Lower lobe of right lung (tissue), 2 donors: ENCODE data around the gene UBXN7. TPM values are rescaled to one million over a fixed set of nuclear protein-coding genes. Genes with fewer than 3 reads are reported as not detected.
"Not testable (repeated sequence)": the region's sequence is repeated elsewhere in the genome, so short reads cannot be mapped to it uniquely, and the experiment has no call there.

ENCODE experiments used
- ATAC-seq, 2 donors: fragments of 200-7000 bp; cut with Tn5 transposase; one replicate each; pipeline ENCODE4 v1.9.1; 2020 to 2022; ENCODE audit warnings: mild to moderate bottlenecking in 2 of 2, moderate library complexity in 2 of 2
- DNase-seq: peaks from one replicate; pipeline ENCODE4 v3.0.0-alpha.2; 2020
- H3K27ac ChIP-seq: fragments of 200-600 bp; one replicate; pipeline ENCODE4 v1.8.0; 2022
- H3K27me3 ChIP-seq: fragments of 200-600 bp; one replicate; pipeline ENCODE4 v1.8.0; 2022; ENCODE audit warnings: low read depth
- H3K36me3 ChIP-seq: fragments of 200-600 bp; one replicate; pipeline ENCODE4 v1.8.0; 2022; ENCODE audit warnings: mild to moderate bottlenecking
- H3K4me1 ChIP-seq: fragments of 200-600 bp; one replicate; pipeline ENCODE4 v1.8.0; 2022
- H3K4me3 ChIP-seq: fragments of 200-600 bp; one replicate; pipeline ENCODE4 v1.8.0; 2022; ENCODE audit warnings: mild to moderate bottlenecking
- H3K9me3 ChIP-seq: fragments of 200-600 bp; one replicate; pipeline ENCODE4 v1.8.0; 2022
- intact Hi-C: fragments of 100-400 bp; cut with DNase I; formaldehyde crosslinking; loops from one replicate; pipeline ENCODE4 v1.11.0; 2022
- total RNA-seq: library from RNA; stranded (reverse); fragmentation: NEBNext Ultra II Directional; extraction: Animal tissue kit (Norgen Biotek cat#: 25700); gene quantifications from one replicate; pipeline ENCODE4 v1.2.1, GENCODE V29; 2021
- TF ChIP-seq, protein P1 (sequence below): fragments of 200-600 bp; IDR thresholded peaks from one replicate; pipeline ENCODE4 v1.8.0; 2022; ENCODE audit warnings: antibody characterized with exemption, mild to moderate bottlenecking
- donor health status: DM: no; HTN: yes; CAD: no; lungs with severe emphysema.

The UBXN7 gene
- total RNA-seq, 1 donor from 2014 or later = 56.2 TPM

DNA sequence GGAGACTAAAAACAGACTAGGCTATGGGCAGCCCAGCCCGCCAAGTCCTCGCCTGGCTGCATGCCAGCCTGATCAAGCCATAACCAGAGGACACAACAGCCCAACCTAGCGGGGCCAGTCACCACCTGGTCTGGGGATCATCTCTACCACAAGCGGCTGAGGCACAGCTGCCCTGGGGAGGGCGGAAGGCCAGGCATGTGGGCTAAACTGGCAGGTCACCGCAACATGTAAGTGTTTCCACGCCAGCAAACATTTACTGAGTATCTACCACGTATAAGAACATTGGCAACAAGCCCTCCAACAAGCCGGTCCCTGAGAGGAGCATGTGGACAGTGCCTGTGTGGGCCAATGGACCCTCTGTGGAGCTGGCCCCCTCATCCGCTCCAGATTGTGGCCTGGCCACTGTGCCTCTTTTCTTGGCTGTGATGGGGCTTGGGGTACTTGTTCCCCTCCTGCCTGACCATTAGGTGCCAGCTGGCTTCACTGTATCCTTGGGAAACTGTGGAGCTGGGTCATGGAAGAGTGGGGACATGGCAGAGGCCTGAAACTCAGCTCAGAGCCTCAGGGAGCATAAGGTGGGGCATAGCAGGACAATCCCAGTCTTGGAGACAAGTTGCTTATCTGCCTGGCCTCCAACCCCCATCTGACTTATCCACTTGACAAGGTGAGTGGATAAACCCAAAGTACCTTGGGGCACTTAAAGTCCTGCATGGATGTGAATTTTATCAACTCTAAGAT, 9.0 kb downstream of the UBXN7 start:
- intact Hi-C loops = no loop called here
- H3K36me3 ChIP-seq = peaks cover 15% of the 10 kb centered on the region
- DNase-seq = peak; percentile 53
- TF ChIP-seq, protein P1, sequence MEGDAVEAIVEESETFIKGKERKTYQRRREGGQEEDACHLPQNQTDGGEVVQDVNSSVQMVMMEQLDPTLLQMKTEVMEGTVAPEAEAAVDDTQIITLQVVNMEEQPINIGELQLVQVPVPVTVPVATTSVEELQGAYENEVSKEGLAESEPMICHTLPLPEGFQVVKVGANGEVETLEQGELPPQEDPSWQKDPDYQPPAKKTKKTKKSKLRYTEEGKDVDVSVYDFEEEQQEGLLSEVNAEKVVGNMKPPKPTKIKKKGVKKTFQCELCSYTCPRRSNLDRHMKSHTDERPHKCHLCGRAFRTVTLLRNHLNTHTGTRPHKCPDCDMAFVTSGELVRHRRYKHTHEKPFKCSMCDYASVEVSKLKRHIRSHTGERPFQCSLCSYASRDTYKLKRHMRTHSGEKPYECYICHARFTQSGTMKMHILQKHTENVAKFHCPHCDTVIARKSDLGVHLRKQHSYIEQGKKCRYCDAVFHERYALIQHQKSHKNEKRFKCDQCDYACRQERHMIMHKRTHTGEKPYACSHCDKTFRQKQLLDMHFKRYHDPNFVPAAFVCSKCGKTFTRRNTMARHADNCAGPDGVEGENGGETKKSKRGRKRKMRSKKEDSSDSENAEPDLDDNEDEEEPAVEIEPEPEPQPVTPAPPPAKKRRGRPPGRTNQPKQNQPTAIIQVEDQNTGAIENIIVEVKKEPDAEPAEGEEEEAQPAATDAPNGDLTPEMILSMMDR = no peak
- ATAC-seq = peak; percentile 35
- H3K4me1 ChIP-seq = peaks cover 19% of the 10 kb centered on the region
- no peaks in the 10 kb centered on the region for H3K27me3 ChIP-seq
- H3K9me3 ChIP-seq = no peaks in the 10 kb centered on the region
- H3K4me3 ChIP-seq = no peak overlapping the region
- no peak overlapping the region for H3K27ac ChIP-seq

DNA sequence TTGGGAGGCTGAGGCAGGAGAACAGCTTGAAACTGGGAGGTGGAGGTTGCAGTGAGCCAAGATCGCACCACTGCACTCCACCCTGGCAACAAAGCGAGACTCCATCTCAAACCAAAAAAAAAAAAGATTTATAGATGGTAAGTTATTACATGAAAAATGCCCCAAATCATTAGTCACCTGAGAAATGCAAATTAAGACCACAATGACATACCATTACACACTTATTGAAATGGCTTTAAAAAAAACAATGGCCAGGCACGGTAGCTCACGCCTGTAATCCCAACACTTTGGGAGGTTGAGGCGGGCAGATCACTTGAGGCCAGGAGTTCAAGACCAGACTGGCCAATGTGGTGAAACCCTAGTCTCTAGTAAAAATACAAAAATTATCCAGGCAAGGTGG, 10.6 kb downstream of the UBXN7 start:
- H3K4me1 ChIP-seq = peaks cover 25% of the 10 kb centered on the region
- H3K9me3 ChIP-seq, H3K4me3 ChIP-seq, H3K27me3 ChIP-seq, ATAC-seq, H3K27ac ChIP-seq, DNase-seq, H3K36me3 ChIP-seq, intact Hi-C loops: not testable (repeated sequence)

DNA sequence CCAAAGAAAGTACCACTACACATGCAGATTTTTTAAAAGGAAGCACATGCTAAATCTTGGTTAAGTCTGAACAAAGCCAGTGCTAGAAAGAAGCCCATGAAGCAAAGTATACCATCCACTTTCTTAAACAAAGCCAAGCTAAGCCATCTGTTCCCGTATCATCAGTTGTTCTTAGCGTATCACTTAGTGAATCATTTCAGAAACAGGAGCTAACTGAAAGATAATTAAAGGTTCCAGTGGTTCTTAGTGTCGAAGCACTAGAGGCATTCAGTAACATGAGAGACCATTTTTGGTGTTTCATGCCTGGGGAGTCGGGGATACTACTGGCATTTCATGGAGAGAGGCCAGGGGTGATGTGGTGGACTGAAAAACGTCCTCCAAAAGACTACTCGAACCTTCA, 12.8 kb downstream of the UBXN7 start:
- intact Hi-C loops = no loop called here
- Histone ChIP-seq H3K27me3 (no peaks in the 10 kb centered on the region), H3K4me1 (peaks cover 25% of the 10 kb centered on the region), H3K9me3 (no peaks in the 10 kb centered on the region), H3K27ac (no peak overlapping the region), H3K36me3 (no peaks in the 10 kb centered on the region), H3K4me3 (no peak overlapping the region)
- DNase-seq (no peak), ATAC-seq (no peak)
- TF ChIP-seq, protein P1 = no peak

DNA sequence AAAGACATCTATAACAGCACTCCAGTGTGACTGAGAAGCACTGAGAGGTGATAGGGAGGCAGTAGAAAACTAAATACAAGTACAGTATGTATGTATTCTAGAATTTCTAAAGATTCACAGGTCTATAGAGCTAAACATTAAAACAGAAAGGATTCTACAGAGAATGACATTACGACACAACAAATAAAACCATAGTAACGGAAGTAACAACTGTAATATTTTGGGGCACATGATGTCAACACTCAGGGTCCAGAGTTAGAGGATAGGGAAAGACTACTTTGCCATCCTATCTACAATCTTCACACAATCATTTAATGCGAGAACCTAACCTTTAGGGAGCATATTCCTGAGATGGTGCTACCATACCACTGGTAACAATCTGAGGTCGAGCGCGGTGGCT, 13.6 kb downstream of the UBXN7 start:
- intact Hi-C loops = no loop called here
- Histone ChIP-seq H3K9me3 (no peaks in the 10 kb centered on the region), H3K27me3 (no peaks in the 10 kb centered on the region), H3K36me3 (no peaks in the 10 kb centered on the region), H3K4me1 (peaks cover 22% of the 10 kb centered on the region), H3K4me3 (no peak overlapping the region), H3K27ac (no peak overlapping the region)
- ATAC-seq (no peak), DNase-seq (no peak)
- TF ChIP-seq, protein P1 = no peak

DNA sequence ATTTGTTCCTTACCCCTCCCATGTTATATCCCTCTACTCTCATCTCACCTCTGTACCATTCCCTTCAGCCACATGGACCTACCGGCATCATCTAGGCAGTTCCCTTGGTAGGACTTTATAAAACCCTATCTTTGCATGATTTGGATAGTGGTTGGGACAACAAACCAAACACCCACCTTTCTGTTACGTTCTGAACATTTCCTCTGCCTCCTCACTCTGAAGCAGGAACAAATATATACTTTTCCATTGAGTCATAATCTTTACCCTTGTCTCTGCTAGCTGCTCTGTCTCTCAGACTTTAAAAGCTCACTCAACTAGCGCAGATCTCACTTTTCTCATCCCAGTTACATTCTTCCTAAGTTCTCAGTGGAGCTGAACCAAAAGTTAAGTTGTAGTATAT, 17.8 kb downstream of the UBXN7 start:
- ATAC-seq = no peak
- Histone ChIP-seq H3K27me3 (no peaks in the 10 kb centered on the region), H3K4me3 (no peak overlapping the region), H3K9me3 (no peaks in the 10 kb centered on the region), H3K27ac (no peak overlapping the region), H3K36me3 (no peaks in the 10 kb centered on the region), H3K4me1 (peaks cover 14% of the 10 kb centered on the region)
- intact Hi-C loops = no loop called here
- no peak for DNase-seq
- TF ChIP-seq, protein P1 = no peak

DNA sequence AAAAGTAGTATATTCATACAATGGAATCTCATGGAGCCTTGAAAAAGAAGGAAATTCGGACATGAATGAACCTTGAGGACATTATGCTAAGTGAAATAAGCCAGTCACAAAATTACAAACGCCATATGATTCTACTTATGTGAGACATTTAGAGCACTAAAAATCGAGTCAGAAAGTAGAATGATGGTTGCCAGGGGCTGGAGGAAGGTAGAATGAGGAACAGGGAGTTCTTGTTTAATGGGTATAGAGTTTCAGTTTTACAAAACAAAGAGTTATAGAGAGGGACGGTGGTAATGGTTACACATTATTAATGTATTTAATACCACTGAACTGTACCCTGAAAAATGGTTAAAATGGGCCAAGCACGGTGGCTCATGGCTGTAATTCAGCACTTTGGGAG, 19.5 kb downstream of the UBXN7 start:
- DNase-seq (no peak), ATAC-seq (no peak)
- no peak overlapping the region for H3K27ac ChIP-seq
- H3K4me1 ChIP-seq = peaks cover 6% of the 10 kb centered on the region
- H3K36me3 ChIP-seq = no peaks in the 10 kb centered on the region
- no peaks in the 10 kb centered on the region for H3K27me3 ChIP-seq
- intact Hi-C loops = no loop called here
- TF ChIP-seq, protein P1 = no peak
- no peaks in the 10 kb centered on the region for H3K9me3 ChIP-seq
- H3K4me3 ChIP-seq = no peak overlapping the region
